Aorta (tissue), 5 donors: Measurements from ENCODE around the gene ZMYND10. TPM values are rescaled to one million over a fixed set of nuclear protein-coding genes. Genes with fewer than 3 reads are reported as not detected.

Experiments used
- ATAC-seq: fragments of 200-7000 bp; cut with Tn5 transposase; one replicate; pipeline ENCODE4 v1.9.1; 2022; ENCODE audit warnings: moderate library complexity; ENCODE audit not compliant: low FRiP score
- DNase-seq, 2 donors: peaks; one replicate each; pipeline ENCODE4 v3.0.0-alpha.2; 2020
- H3K27ac ChIP-seq, 2 donors: one replicate each; pipeline ENCODE4 v1.5.1; 2013; ENCODE audit warnings: low read length in 2 of 2, mild to moderate bottlenecking in 2 of 2, moderate library complexity in 2 of 2, control low read depth in 1 of 2, inconsistent platforms in 1 of 2, low read depth in 1 of 2
- H3K27me3 ChIP-seq, 2 donors: one replicate each; pipeline ENCODE4 v1.6.1; 2013; ENCODE audit warnings: control low read depth in 1 of 2, low read length in 1 of 2, mild to moderate bottlenecking in 1 of 2, moderate library complexity in 1 of 2; ENCODE audit not compliant: insufficient read depth in 2 of 2, control insufficient read depth in 1 of 2
- H3K36me3 ChIP-seq, 2 donors: one replicate each; pipeline ENCODE4 v1.6.1; 2013; ENCODE audit warnings: control low read depth in 1 of 2, low read length in 1 of 2, mild to moderate bottlenecking in 1 of 2; ENCODE audit not compliant: insufficient read depth in 2 of 2, control insufficient read depth in 1 of 2
- H3K4me1 ChIP-seq, 2 donors: one replicate each; pipeline ENCODE4 v1.6.1; 2013; ENCODE audit warnings: low read length in 2 of 2, control low read depth in 1 of 2, mild to moderate bottlenecking in 1 of 2, moderate library complexity in 1 of 2; ENCODE audit not compliant: insufficient read depth in 2 of 2, control insufficient read depth in 1 of 2
- H3K4me3 ChIP-seq, 2 donors: one replicate each; pipeline ENCODE4 v1.5.1; 2013; ENCODE audit warnings: low read length in 2 of 2, control low read depth in 1 of 2, mild to moderate bottlenecking in 1 of 2
- H3K9me3 ChIP-seq: one replicate; pipeline ENCODE4 v1.6.1; 2013; ENCODE audit warnings: mild to moderate bottlenecking, low read length; ENCODE audit not compliant: control insufficient read depth
- WGBS, 2 donors: extraction: QIAGEN DNeasy Blood & Tissue Kit; methylation state at CpG; one replicate each; pipeline ENCODE4 v1.1.7; 2013; 5-methylcytosine and 5-hydroxymethylcytosine counted together
- intact Hi-C, 2 donors: fragments of 100-400 bp; cut with DNase I; formaldehyde crosslinking; loops; one replicate each; pipeline versions ENCODE4 v1.14.2 to v1.15.0; 2022
- polyA plus RNA-seq, 2 donors: library from polyadenylated mRNA; stranded (reverse); fragments of 200-250 nt; gene quantifications; one replicate each; pipeline ENCODE4 v1.2.3, GENCODE V29; 2013
- total RNA-seq, 2 donors: library from RNA; stranded (reverse); fragmentation: NEBNext Ultra II Directional; extraction: Animal tissue kit (Norgen Biotek cat#: 25700); gene quantifications; one replicate each; pipeline ENCODE4 v1.2.1, GENCODE V29; 2021
- donor health status: healthy with polysubstance abuse.
- donor health status: Bipolar disorder and iron deficiency.
- donor health status: DM: no; HTN: no; CAD: no.
- donor health status: DM: no; HTN: no; CAD: no.
- donor health status: DM: yes; HTN: yes; CAD: no.

The ZMYND10 gene
- total and polyA plus RNA-seq, 4 donors, result 0.13 to 3.5 (median 0.82) TPM

- WGBS, 2 donors, result 11 to 14% methylated on average over 8 of the region's 8 CpGs
Observed at GRCh38 chr3:50359760-50360110, 14.2 kb upstream of the ZMYND10 start.

GRCh38 chr3:50358911-50359759, 13.6 kb upstream of the ZMYND10 start, which contains the start of gene TMEM115:
TSS of gene TMEM115 (minus strand) at chr3:50359521. CDS start at chr3:50359063, 458 bp downstream.
- DNase-seq, result peak; percentile 98
- H3K9me3 ChIP-seq, result no peaks in the 10 kb centered on the region
- peak; percentile 98 for ATAC-seq
- 1% methylated on average over 63 to 64 of the region's 64 CpGs for WGBS, 2 donors
- peak within 1 kb of the TSS; percentile 63 to 67 for H3K4me3 ChIP-seq
- no peaks in the 10 kb centered on the region for H3K27me3 ChIP-seq
- H3K4me1 ChIP-seq, result no peaks in the 10 kb centered on the region
- intact Hi-C loops, result loop anchor here in 1 of 2 donors (10.0 kb wide), 1 partner anchor 1036 kb away; the partner anchor contains the start of gene RBM15B
- peaks cover 0 to 2% of the 10 kb centered on the region in 2 donors for H3K36me3 ChIP-seq
- peak within 1 kb of the TSS in 1 of 2 donors; percentile 59 for H3K27ac ChIP-seq

More at GRCh38 chr3:50359760-50360110, 14.2 kb upstream of the ZMYND10 start:
- no peak for ATAC-seq
- Histone ChIP-seq H3K36me3 (peaks cover 0 to 2% of the 10 kb centered on the region in 2 donors), H3K27ac (no peak overlapping the region), H3K27me3 (no peaks in the 10 kb centered on the region), H3K4me1 (no peaks in the 10 kb centered on the region), H3K9me3 (no peaks in the 10 kb centered on the region), H3K4me3 (no peak overlapping the region)
- no peak for DNase-seq
- intact Hi-C loops, result loop anchor here in 1 of 2 donors (5.0 to 10.0 kb wide), 2 partner anchors 183 to 1035 kb away; partner anchors contain the start of gene RBM15B

- Histone ChIP-seq H3K9me3 (no peaks in the 10 kb centered on the region), H3K27me3 (no peaks in the 10 kb centered on the region), H3K27ac (no peak overlapping the region), H3K4me3 (peak overlapping the region; percentile 63 to 67), H3K36me3 (peaks cover 0 to 2% of the 10 kb centered on the region in 2 donors), H3K4me1 (no peaks in the 10 kb centered on the region)
- intact Hi-C loops, result loop anchor here in 1 of 2 donors (10.0 kb wide), 1 partner anchor 1036 kb away; the partner anchor contains the start of gene RBM15B
- DNase-seq, result no peak
- 34 to 43% methylated on average over 24 of the region's 24 CpGs for WGBS, 2 donors
- no peak for ATAC-seq
Observed at GRCh38 chr3:50358355-50358910, 12.9 kb upstream of the ZMYND10 start.

GRCh38 chr3:50357481-50357880, 11.9 kb upstream of the ZMYND10 start:
- Histone ChIP-seq H3K9me3 (no peaks in the 10 kb centered on the region), H3K36me3 (peaks cover 0 to 5% of the 10 kb centered on the region in 2 donors), H3K4me3 (no peak overlapping the region), H3K27ac (no peak overlapping the region), H3K4me1 (no peaks in the 10 kb centered on the region), H3K27me3 (no peaks in the 10 kb centered on the region)
- 68 to 75% methylated on average over 1 of the region's 1 CpG for WGBS, 2 donors
- intact Hi-C loops, result loop anchor here in 1 of 2 donors (10.0 kb wide), 1 partner anchor 1037 kb away; the partner anchor contains the start of gene RBM15B
- no peak for ATAC-seq
- no peak for DNase-seq

- DNase-seq (no peak), ATAC-seq (no peak)
- Histone ChIP-seq H3K4me3 (peak overlapping the region in 1 of 2 donors; percentile 3), H3K4me1 (no peaks in the 10 kb centered on the region), H3K36me3 (peaks cover 0 to 5% of the 10 kb centered on the region in 2 donors), H3K27me3 (no peaks in the 10 kb centered on the region), H3K9me3 (no peaks in the 10 kb centered on the region), H3K27ac (peak overlapping the region in 1 of 2 donors; percentile 15)
- intact Hi-C loops, result loop anchor here in 1 of 2 donors (10.0 kb wide), 1 partner anchor 1038 kb away; the partner anchor contains the start of gene RBM15B
- WGBS, 2 donors, result 34% methylated on average over 5 of the region's 5 CpGs
Observed at GRCh38 chr3:50356553-50356952, 11.0 kb upstream of the ZMYND10 start.

- Histone ChIP-seq H3K27ac (peak overlapping the region in 1 of 2 donors; percentile 26), H3K4me1 (no peaks in the 10 kb centered on the region), H3K36me3 (peaks cover 0 to 5% of the 10 kb centered on the region in 2 donors), H3K4me3 (no peak overlapping the region), H3K9me3 (no peaks in the 10 kb centered on the region), H3K27me3 (no peaks in the 10 kb centered on the region)
- intact Hi-C loops, result loop anchor here in 1 of 2 donors (10.0 kb wide), 1 partner anchor 1039 kb away; the partner anchor contains the start of gene RBM15B
- DNase-seq (no peak), ATAC-seq (no peak)
- 42 to 46% methylated on average over 5 of the region's 5 CpGs for WGBS, 2 donors
Observed at GRCh38 chr3:50355829-50356552, 10.5 kb upstream of the ZMYND10 start.

- Histone ChIP-seq H3K36me3 (peaks cover 0 to 5% of the 10 kb centered on the region in 2 donors), H3K4me3 (no peak overlapping the region), H3K27ac (no peak overlapping the region), H3K9me3 (no peaks in the 10 kb centered on the region), H3K27me3 (no peaks in the 10 kb centered on the region), H3K4me1 (no peaks in the 10 kb centered on the region)
- WGBS, 2 donors, result 78 to 83% methylated on average over 7 of the region's 7 CpGs
- DNase-seq (no peak), ATAC-seq (no peak)
- intact Hi-C loops, result loop anchor here in 1 of 2 donors (5.0 to 10.0 kb wide), 2 partner anchors 257 to 1040 kb away; partner anchors contain the start of genes CISH and RBM15B
Observed at GRCh38 chr3:50354850-50355249, 9.3 kb upstream of the ZMYND10 start.

- Histone ChIP-seq H3K9me3 (no peaks in the 10 kb centered on the region), H3K4me3 (no peak overlapping the region), H3K4me1 (no peaks in the 10 kb centered on the region), H3K36me3 (peaks cover 0 to 5% of the 10 kb centered on the region in 2 donors), H3K27me3 (no peaks in the 10 kb centered on the region), H3K27ac (no peak overlapping the region)
- DNase-seq, result no peak
- 65 to 69% methylated on average over 5 of the region's 5 CpGs for WGBS, 2 donors
- ATAC-seq, result no peak
- intact Hi-C loops, result loop anchor here in 1 of 2 donors (5.0 to 10.0 kb wide), 2 partner anchors 258 to 1041 kb away; partner anchors contain the start of genes CISH and RBM15B
Observed at GRCh38 chr3:50354186-50354764, 8.7 kb upstream of the ZMYND10 start.
